HepG2 (cell line): Measurements from ENCODE around the gene TMTC4. TPM values are rescaled to one million over a fixed set of nuclear protein-coding genes. Genes with fewer than 3 reads are reported as not detected.

ENCODE experiments used
- CAMTA2 ChIP-seq: sonication (generic); formaldehyde crosslinking; IDR thresholded peaks from 2 replicates; pipeline ENCODE4 v1.4.0; 2020; ENCODE audit warnings: mild to moderate bottlenecking, missing genetic modification reagents, borderline replicate concordance
- CEBPG ChIP-seq: IDR thresholded peaks from 2 replicates; pipeline ENCODE4 v1.6.1; 2016
- FOXA1 ChIP-seq, 2 experiments: fragments of 450-650 bp in 1 of 2; sonication (generic) in 1 of 2; formaldehyde crosslinking in 1 of 2; IDR thresholded peaks; 2 replicates each; pipeline versions ENCODE4 v1.4.0 to v1.6.1; 2016 to 2020; ENCODE audit warnings: missing genetic modification reagents in 1 of 2
- HOXA5 ChIP-seq: sonication (generic); formaldehyde crosslinking; IDR thresholded peaks from 2 replicates; pipeline ENCODE4 v1.4.0; 2020; ENCODE audit warnings: missing genetic modification reagents
- ZNF24 ChIP-seq: fragments of 450-650 bp; IDR thresholded peaks from 2 replicates; pipeline ENCODE4 v1.6.1; 2017; ENCODE audit warnings: antibody characterized with exemption, mild to moderate bottlenecking
- ZNF660 ChIP-seq: sonication (generic); formaldehyde crosslinking; IDR thresholded peaks from 2 replicates; pipeline ENCODE4 v1.5.1; 2020; ENCODE audit warnings: mild to moderate bottlenecking, low read depth, missing genetic modification reagents, borderline replicate concordance
- polyA plus RNA-seq, 8 experiments: library from polyadenylated mRNA; depleted of rRNA in 3 of 8; stranded (reverse) in 7 of 8; unstranded in 1 of 8; fragments of >200 nt; fragmentation: Illumina TruSeq in 4 of 8; extraction: Trizol in 4 of 8; gene quantifications; 2 replicates each; pipeline versions ENCODE4 v1.2.1 to v1.2.3, GENCODE V29; 2011 to 2016; ENCODE audit warnings: low read depth in 4 of 8, missing spikeins in 1 of 8, mixed read lengths in 1 of 8; ENCODE audit not compliant: insufficient read depth in 1 of 8
- total RNA-seq, 5 experiments: library from RNA; depleted of rRNA; stranded (reverse); fragments of >200 nt; fragmentation: Illumina TruSeq; extraction: Trizol; gene quantifications; 2 replicates each; pipeline ENCODE4 v1.2.3, GENCODE V29; 2016; ENCODE audit warnings: low read depth in 1 of 5
- TF ChIP-seq, protein P1 (sequence below): sonication (generic); formaldehyde crosslinking; IDR thresholded peaks from 2 replicates; pipeline ENCODE4 v1.5.0; 2020; ENCODE audit warnings: mild to moderate bottlenecking, missing genetic modification reagents, borderline replicate concordance
- TF ChIP-seq, protein P2 (sequence below): sonication (generic); formaldehyde crosslinking; IDR thresholded peaks from 2 replicates; pipeline ENCODE4 v1.4.0; 2020; ENCODE audit warnings: mild to moderate bottlenecking, low read depth, missing genetic modification reagents
- TF ChIP-seq, protein P3 (sequence below): sonication (generic); formaldehyde crosslinking; IDR thresholded peaks from 2 replicates; pipeline ENCODE4 v1.4.0; 2020; ENCODE audit warnings: missing genetic modification reagents
- TF ChIP-seq, protein P4 (sequence below): sonication (generic); formaldehyde crosslinking; conservative IDR thresholded peaks from 2 replicates; pipeline ENCODE4 v1.4.0; 2020; ENCODE audit warnings: missing genetic modification reagents

TMTC4 gene
- total and polyA plus RNA-seq, 2 of the 13 experiments (the other 11 are each of a cell fraction or from before 2014, with no cell fraction given), result 16.0 to 22.6 TPM

DNA sequence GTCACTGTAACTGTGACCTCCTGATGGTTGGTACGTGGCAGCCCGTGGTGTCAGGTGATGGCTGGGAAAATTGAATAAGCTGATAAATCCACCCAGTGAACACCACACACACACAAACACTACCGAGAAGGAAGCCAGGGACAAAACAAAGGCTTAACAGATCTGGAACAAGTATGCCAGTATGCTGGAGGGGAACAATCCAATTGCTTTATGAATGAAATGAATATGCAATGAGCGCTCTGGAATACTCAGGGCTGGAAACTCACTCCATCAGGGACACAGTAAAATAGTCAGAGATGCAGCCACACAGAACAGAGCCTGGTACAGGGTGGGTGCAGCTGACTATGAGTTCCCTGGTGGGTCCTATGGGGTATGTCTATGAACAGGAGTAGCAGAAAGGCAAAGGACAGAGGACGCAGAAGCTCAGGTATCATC is 16.7 kb downstream of the TMTC4 start (continued):
- TF ChIP-seq, protein P1, sequence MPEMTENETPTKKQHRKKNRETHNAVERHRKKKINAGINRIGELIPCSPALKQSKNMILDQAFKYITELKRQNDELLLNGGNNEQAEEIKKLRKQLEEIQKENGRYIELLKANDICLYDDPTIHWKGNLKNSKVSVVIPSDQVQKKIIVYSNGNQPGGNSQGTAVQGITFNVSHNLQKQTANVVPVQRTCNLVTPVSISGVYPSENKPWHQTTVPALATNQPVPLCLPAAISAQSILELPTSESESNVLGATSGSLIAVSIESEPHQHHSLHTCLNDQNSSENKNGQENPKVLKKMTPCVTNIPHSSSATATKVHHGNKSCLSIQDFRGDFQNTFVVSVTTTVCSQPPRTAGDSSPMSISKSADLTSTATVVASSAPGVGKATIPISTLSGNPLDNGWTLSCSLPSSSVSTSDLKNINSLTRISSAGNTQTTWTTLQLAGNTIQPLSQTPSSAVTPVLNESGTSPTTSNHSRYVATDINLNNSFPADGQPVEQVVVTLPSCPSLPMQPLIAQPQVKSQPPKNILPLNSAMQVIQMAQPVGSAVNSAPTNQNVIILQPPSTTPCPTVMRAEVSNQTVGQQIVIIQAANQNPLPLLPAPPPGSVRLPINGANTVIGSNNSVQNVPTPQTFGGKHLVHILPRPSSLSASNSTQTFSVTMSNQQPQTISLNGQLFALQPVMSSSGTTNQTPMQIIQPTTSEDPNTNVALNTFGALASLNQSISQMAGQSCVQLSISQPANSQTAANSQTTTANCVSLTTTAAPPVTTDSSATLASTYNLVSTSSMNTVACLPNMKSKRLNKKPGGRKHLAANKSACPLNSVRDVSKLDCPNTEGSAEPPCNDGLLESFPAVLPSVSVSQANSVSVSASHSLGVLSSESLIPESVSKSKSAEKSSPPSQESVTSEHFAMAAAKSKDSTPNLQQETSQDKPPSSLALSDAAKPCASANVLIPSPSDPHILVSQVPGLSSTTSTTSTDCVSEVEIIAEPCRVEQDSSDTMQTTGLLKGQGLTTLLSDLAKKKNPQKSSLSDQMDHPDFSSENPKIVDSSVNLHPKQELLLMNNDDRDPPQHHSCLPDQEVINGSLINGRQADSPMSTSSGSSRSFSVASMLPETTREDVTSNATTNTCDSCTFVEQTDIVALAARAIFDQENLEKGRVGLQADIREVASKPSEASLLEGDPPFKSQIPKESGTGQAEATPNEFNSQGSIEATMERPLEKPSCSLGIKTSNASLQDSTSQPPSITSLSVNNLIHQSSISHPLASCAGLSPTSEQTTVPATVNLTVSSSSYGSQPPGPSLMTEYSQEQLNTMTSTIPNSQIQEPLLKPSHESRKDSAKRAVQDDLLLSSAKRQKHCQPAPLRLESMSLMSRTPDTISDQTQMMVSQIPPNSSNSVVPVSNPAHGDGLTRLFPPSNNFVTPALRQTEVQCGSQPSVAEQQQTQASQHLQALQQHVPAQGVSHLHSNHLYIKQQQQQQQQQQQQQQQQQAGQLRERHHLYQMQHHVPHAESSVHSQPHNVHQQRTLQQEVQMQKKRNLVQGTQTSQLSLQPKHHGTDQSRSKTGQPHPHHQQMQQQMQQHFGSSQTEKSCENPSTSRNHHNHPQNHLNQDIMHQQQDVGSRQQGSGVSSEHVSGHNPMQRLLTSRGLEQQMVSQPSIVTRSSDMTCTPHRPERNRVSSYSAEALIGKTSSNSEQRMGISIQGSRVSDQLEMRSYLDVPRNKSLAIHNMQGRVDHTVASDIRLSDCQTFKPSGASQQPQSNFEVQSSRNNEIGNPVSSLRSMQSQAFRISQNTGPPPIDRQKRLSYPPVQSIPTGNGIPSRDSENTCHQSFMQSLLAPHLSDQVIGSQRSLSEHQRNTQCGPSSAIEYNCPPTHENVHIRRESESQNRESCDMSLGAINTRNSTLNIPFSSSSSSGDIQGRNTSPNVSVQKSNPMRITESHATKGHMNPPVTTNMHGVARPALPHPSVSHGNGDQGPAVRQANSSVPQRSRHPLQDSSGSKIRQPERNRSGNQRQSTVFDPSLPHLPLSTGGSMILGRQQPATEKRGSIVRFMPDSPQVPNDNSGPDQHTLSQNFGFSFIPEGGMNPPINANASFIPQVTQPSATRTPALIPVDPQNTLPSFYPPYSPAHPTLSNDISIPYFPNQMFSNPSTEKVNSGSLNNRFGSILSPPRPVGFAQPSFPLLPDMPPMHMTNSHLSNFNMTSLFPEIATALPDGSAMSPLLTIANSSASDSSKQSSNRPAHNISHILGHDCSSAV, result no peak
- TF ChIP-seq FOXA1 (IDR thresholded peaks at IDR 0.05) (no peak), FOXA1 (CRISPR knock-in tag; IDR thresholded peaks at IDR 0.05) (no peak), CAMTA2 (no peak), ZNF24 (no peak), CEBPG (no peak), HOXA5 (CRISPR knock-in tag) (no peak), ZNF660 (CRISPR knock-in tag) (no peak)
- TF ChIP-seq, protein P2, sequence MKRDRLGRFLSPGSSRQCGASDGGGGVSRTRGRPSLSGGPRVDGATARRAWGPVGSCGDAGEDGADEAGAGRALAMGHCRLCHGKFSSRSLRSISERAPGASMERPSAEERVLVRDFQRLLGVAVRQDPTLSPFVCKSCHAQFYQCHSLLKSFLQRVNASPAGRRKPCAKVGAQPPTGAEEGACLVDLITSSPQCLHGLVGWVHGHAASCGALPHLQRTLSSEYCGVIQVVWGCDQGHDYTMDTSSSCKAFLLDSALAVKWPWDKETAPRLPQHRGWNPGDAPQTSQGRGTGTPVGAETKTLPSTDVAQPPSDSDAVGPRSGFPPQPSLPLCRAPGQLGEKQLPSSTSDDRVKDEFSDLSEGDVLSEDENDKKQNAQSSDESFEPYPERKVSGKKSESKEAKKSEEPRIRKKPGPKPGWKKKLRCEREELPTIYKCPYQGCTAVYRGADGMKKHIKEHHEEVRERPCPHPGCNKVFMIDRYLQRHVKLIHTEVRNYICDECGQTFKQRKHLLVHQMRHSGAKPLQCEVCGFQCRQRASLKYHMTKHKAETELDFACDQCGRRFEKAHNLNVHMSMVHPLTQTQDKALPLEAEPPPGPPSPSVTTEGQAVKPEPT (CRISPR knock-in tag), result no peak
- TF ChIP-seq, protein P3, sequence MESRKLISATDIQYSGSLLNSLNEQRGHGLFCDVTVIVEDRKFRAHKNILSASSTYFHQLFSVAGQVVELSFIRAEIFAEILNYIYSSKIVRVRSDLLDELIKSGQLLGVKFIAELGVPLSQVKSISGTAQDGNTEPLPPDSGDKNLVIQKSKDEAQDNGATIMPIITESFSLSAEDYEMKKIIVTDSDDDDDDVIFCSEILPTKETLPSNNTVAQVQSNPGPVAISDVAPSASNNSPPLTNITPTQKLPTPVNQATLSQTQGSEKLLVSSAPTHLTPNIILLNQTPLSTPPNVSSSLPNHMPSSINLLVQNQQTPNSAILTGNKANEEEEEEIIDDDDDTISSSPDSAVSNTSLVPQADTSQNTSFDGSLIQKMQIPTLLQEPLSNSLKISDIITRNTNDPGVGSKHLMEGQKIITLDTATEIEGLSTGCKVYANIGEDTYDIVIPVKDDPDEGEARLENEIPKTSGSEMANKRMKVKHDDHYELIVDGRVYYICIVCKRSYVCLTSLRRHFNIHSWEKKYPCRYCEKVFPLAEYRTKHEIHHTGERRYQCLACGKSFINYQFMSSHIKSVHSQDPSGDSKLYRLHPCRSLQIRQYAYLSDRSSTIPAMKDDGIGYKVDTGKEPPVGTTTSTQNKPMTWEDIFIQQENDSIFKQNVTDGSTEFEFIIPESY, result no peak
- TF ChIP-seq, protein P4, sequence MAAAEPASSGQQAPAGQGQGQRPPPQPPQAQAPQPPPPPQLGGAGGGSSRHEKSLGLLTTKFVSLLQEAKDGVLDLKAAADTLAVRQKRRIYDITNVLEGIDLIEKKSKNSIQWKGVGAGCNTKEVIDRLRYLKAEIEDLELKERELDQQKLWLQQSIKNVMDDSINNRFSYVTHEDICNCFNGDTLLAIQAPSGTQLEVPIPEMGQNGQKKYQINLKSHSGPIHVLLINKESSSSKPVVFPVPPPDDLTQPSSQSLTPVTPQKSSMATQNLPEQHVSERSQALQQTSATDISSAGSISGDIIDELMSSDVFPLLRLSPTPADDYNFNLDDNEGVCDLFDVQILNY, result no peak
- TF ChIP-seq, all 625 proteins: peak for 0
